Neuronal stem cell (in vitro differentiated cells): ENCODE results near the gene STRIT1.

Experiments used
- DNase-seq: peaks from one replicate; pipeline ENCODE4 v3.0.0-alpha.2; 2013; ENCODE audit warnings: low spot score
- H2AFZ ChIP-seq: one replicate; pipeline ENCODE4 v1.6.1; 2013; ENCODE audit warnings: mild to moderate bottlenecking, low read length, inconsistent platforms
- H2AK5ac ChIP-seq: 2 replicates; pipeline ENCODE4 v1.6.1; 2013; ENCODE audit warnings: low read depth, mild to moderate bottlenecking, inconsistent platforms, low read length, moderate library complexity, mixed read lengths
- H2BK120ac ChIP-seq: 2 replicates; pipeline ENCODE4 v1.6.1; 2013; ENCODE audit warnings: low read depth, mild to moderate bottlenecking, inconsistent platforms, low read length, moderate library complexity, mixed read lengths
- H2BK12ac ChIP-seq: one replicate; pipeline ENCODE4 v1.6.1; 2013; ENCODE audit warnings: low read length, inconsistent platforms
- H2BK15ac ChIP-seq: 2 replicates; pipeline ENCODE4 v1.6.1; 2013; ENCODE audit warnings: mild to moderate bottlenecking, low read length, inconsistent platforms, mixed read lengths
- H2BK5ac ChIP-seq: one replicate; pipeline ENCODE4 v1.6.1; 2013; ENCODE audit warnings: inconsistent platforms, mild to moderate bottlenecking, low read length, moderate library complexity
- H3K14ac ChIP-seq: one replicate; pipeline ENCODE4 v1.6.1; 2013; ENCODE audit warnings: low read length, inconsistent platforms
- H3K18ac ChIP-seq: 2 replicates; pipeline ENCODE4 v1.6.1; 2013; ENCODE audit warnings: low read length, inconsistent platforms
- H3K23ac ChIP-seq: 2 replicates; pipeline ENCODE4 v1.6.1; 2013; ENCODE audit warnings: low read depth, mild to moderate bottlenecking, mixed read lengths, low read length, inconsistent platforms; ENCODE audit not compliant: poor library complexity
- H3K27ac ChIP-seq: replicated peaks from 3 replicates; pipeline ENCODE4 v1.5.1; 2013; ENCODE audit warnings: low read length, inconsistent platforms
- H3K27me3 ChIP-seq, 3 experiments: 2 replicates each; pipeline ENCODE4 v1.6.1; 2013; ENCODE audit warnings: low read length in 3 of 3, mild to moderate bottlenecking in 2 of 3, inconsistent platforms in 1 of 3, low read depth in 1 of 3, mixed read lengths in 1 of 3, moderate library complexity in 1 of 3; ENCODE audit not compliant: control insufficient read depth in 3 of 3, insufficient read depth in 3 of 3
- H3K36me3 ChIP-seq, 2 donors: replicated peaks in 1 of 2; 2 replicates each; pipeline ENCODE4 v1.6.1; 2013; ENCODE audit warnings: low read length in 2 of 2; ENCODE audit not compliant: control insufficient read depth in 2 of 2, insufficient read depth in 2 of 2
- H3K4ac ChIP-seq: 2 replicates; pipeline ENCODE4 v1.6.1; 2013; ENCODE audit warnings: inconsistent platforms, mild to moderate bottlenecking, low read length, moderate library complexity
- H3K4me1 ChIP-seq, 2 donors: 1 replicate in 1 of 2; 2 replicates in 1 of 2; pipeline ENCODE4 v1.6.1; 2013; ENCODE audit warnings: low read length in 2 of 2, low read depth in 1 of 2; ENCODE audit not compliant: control insufficient read depth in 2 of 2, insufficient read depth in 1 of 2
- H3K4me2 ChIP-seq: one replicate; pipeline ENCODE4 v1.6.1; 2013; ENCODE audit warnings: mild to moderate bottlenecking, low read length, inconsistent platforms; ENCODE audit not compliant: insufficient read depth, poor library complexity, severe bottlenecking
- H3K4me3 ChIP-seq, 2 donors: 2 replicates each; pipeline ENCODE4 v1.5.1; 2013; ENCODE audit warnings: low read length in 2 of 2, mild to moderate bottlenecking in 2 of 2, inconsistent platforms in 1 of 2, moderate library complexity in 1 of 2
- H3K79me1 ChIP-seq: one replicate; pipeline ENCODE4 v1.6.1; 2013; ENCODE audit warnings: low read depth, mild to moderate bottlenecking, inconsistent platforms, low read length, moderate library complexity
- H3K9ac ChIP-seq: one replicate; pipeline ENCODE4 v1.6.1; 2013; ENCODE audit warnings: mild to moderate bottlenecking, low read depth, low read length, inconsistent platforms; ENCODE audit not compliant: poor library complexity
- H3K9me3 ChIP-seq, 2 donors: replicated peaks in 1 of 2; 2 replicates each; pipeline versions ENCODE3 to v1.6.1; 2013; ENCODE audit warnings: low read length in 2 of 2, mild to moderate bottlenecking in 2 of 2, inconsistent platforms in 1 of 2, low read depth in 1 of 2, mixed read lengths in 1 of 2, moderate library complexity in 1 of 2; ENCODE audit not compliant: control insufficient read depth in 2 of 2, insufficient read depth in 1 of 2
- H4K8ac ChIP-seq: one replicate; pipeline ENCODE4 v1.6.1; 2013; ENCODE audit warnings: low read depth, mild to moderate bottlenecking, inconsistent platforms, low read length, moderate library complexity
- H4K91ac ChIP-seq: one replicate; pipeline ENCODE4 v1.6.1; 2013; ENCODE audit warnings: low read length, low read depth, mild to moderate bottlenecking, inconsistent platforms; ENCODE audit not compliant: poor library complexity
- WGBS, 2 donors: extraction: QIAGEN DNeasy Blood & Tissue Kit; methylation state at CpG; one replicate each; pipeline ENCODE4 v1.1.7; 2013; ENCODE audit warnings: missing lambda C conversion rate in 2 of 2, mixed read lengths in 1 of 2; ENCODE audit not compliant: insufficient read length in 2 of 2, insufficient replicate concordance in 1 of 2; ENCODE audit errors: extremely low coverage in 2 of 2; 5-methylcytosine and 5-hydroxymethylcytosine counted together

The STRIT1 gene

DNA sequence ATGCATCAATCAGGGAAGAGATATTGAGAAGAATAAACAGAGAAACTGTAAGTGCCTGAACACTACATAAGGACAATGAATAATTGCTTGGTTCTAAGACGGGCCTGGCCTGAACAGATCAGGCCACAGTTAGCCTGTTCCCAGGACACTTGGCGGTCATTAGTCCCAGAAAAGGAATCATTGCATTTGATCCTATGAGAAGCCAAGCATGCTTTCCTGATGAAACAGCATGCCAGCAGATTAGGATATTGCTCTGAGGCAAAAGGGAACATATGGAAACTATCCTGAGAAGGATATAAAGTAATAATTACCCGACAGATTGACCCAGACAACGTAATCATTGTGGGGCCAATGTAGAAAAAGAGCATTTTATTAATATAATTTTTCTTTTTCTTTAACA is 51.9 kb downstream of the STRIT1 start:
- Histone ChIP-seq H2BK12ac (no peak overlapping the region), H3K9me3 (peaks cover 0 to 6% of the 10 kb centered on the region in 2 donors), H3K36me3 (no peaks in the 10 kb centered on the region), H3K27ac (no peak overlapping the region), H2AK5ac (no peak overlapping the region), H3K27me3 (no peaks in the 10 kb centered on the region), H3K23ac (no peak overlapping the region), H3K14ac (no peak overlapping the region), H3K79me1 (no peaks in the 10 kb centered on the region), H3K4me3 (no peak overlapping the region), H2AFZ (no peak overlapping the region), H3K9ac (no peak overlapping the region), H3K18ac (no peak overlapping the region), H2BK120ac (no peak overlapping the region), H4K8ac (no peak overlapping the region), H4K91ac (no peak overlapping the region), H2BK15ac (no peak overlapping the region), H3K4me1 (peaks cover 3 to 6% of the 10 kb centered on the region in 2 donors), H3K4me2 (no peak overlapping the region), H3K4ac (no peak overlapping the region), H2BK5ac (no peak overlapping the region)
- WGBS, 2 donors, result no CpG with 5 or more reads among the region's 4 CpGs
- no peak for DNase-seq
